Measurements from ENCODE around the gene CCDC102A.

GRCh38 chr16:57555831-57556230 lies 19.5 kb upstream of the CCDC102A start:
- TF ChIP-seq POLR2A (IDR thresholded peaks at IDR 0.05) (no peak), CTCF (IDR thresholded peaks at IDR 0.05) (no peak)
